Nephron (organoid): ENCODE data around the gene ARHGEF4.

Source experiments
- H3K27ac Mint-ChIP-seq, 3 experiments: 2 replicates each; pipeline ENCODE4 v1.8.0; 2020; ENCODE audit warnings: mixed read lengths in 3 of 3, mild to moderate bottlenecking in 2 of 3, moderate library complexity in 1 of 3
- H3K27me3 Mint-ChIP-seq: 2 replicates; pipeline ENCODE4 v1.8.0; 2021; ENCODE audit warnings: low read depth, mild to moderate bottlenecking, moderate library complexity, mixed read lengths
- H3K36me3 Mint-ChIP-seq: 2 replicates; pipeline ENCODE4 v1.8.0; 2020; ENCODE audit warnings: low read depth, mixed read lengths
- H3K4me1 Mint-ChIP-seq: 2 replicates; pipeline ENCODE4 v1.8.0; 2020; ENCODE audit warnings: mixed read lengths
- H3K4me3 Mint-ChIP-seq, 3 experiments: 2 replicates each; pipeline ENCODE4 v1.8.0; 2020; ENCODE audit warnings: mild to moderate bottlenecking in 3 of 3, mixed read lengths in 3 of 3, moderate library complexity in 2 of 3
- H3K9me3 Mint-ChIP-seq: 2 replicates; pipeline ENCODE4 v1.8.0; 2020; ENCODE audit warnings: mixed read lengths
- TF ChIP-seq, protein P1 (sequence below), 3 experiments: fragments of 200-600 bp; sonication (generic); IDR thresholded peaks; one replicate each; pipeline ENCODE4 v1.5.0; 2021; ENCODE audit warnings: antibody characterized with exemption in 3 of 3; ENCODE audit not compliant: unreplicated experiment in 3 of 3

ARHGEF4 gene

DNA sequence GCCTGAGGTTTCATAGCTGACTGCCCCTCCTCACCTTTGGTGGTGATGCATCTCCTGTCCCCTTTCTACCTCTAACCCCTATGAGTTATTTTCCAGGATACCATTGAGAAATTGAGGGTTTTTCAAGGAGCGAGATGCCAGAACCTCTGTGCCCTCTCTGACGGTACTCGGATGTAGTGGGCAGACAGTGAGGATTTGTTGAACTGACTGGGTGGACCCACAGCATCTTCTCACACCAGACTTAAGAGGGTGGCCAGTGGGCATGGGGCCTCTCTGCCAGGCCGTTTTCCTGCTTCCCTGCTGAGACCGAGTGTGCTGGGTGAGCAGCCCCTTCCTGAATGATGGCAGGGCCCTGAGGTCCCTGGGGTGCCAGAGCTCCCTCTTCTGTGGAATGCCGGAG lies 46.3 kb downstream of the ARHGEF4 start:
- no peaks in the 10 kb centered on the region for H3K4me1 Mint-ChIP-seq
- TF ChIP-seq, protein P1, sequence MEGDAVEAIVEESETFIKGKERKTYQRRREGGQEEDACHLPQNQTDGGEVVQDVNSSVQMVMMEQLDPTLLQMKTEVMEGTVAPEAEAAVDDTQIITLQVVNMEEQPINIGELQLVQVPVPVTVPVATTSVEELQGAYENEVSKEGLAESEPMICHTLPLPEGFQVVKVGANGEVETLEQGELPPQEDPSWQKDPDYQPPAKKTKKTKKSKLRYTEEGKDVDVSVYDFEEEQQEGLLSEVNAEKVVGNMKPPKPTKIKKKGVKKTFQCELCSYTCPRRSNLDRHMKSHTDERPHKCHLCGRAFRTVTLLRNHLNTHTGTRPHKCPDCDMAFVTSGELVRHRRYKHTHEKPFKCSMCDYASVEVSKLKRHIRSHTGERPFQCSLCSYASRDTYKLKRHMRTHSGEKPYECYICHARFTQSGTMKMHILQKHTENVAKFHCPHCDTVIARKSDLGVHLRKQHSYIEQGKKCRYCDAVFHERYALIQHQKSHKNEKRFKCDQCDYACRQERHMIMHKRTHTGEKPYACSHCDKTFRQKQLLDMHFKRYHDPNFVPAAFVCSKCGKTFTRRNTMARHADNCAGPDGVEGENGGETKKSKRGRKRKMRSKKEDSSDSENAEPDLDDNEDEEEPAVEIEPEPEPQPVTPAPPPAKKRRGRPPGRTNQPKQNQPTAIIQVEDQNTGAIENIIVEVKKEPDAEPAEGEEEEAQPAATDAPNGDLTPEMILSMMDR (IDR thresholded peaks at IDR 0.05; ENCODE audit: unreplicated experiment in 3 of 3), result no peak
- H3K36me3 Mint-ChIP-seq, result no peaks in the 10 kb centered on the region
- no peak overlapping the region for H3K27ac Mint-ChIP-seq
- peaks cover 6% of the 10 kb centered on the region for H3K27me3 Mint-ChIP-seq
- no peak overlapping the region for H3K4me3 Mint-ChIP-seq
- H3K9me3 Mint-ChIP-seq, result peaks cover 4% of the 10 kb centered on the region

DNA sequence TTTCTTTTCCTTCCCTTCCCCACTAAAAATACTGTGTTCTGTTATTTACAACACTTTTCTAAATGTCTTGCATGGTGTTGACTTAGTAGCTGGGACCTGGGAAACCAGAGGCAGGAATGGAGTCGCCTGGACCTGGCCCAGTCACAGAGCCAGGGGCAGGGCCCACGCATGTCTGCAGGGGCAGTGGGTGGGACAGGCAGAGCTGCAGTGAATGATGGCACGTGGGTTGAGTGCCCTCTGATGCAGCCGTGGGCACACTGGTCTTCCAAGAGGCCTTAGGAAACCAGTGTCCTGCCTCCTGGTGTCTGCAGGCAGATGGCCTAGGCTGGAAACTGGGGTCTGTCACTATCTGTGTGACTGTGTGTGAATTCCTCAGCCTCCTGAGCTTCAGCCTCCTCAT lies 46.8 kb downstream of the ARHGEF4 start:
- H3K4me1 Mint-ChIP-seq, result no peaks in the 10 kb centered on the region
- no peak overlapping the region for H3K27ac Mint-ChIP-seq
- H3K36me3 Mint-ChIP-seq, result no peaks in the 10 kb centered on the region
- TF ChIP-seq, protein P1 (IDR thresholded peaks at IDR 0.05; ENCODE audit: unreplicated experiment in 3 of 3), result no peak
- H3K27me3 Mint-ChIP-seq, result peaks cover 8% of the 10 kb centered on the region
- peaks cover 4% of the 10 kb centered on the region for H3K9me3 Mint-ChIP-seq
- no peak overlapping the region for H3K4me3 Mint-ChIP-seq

DNA sequence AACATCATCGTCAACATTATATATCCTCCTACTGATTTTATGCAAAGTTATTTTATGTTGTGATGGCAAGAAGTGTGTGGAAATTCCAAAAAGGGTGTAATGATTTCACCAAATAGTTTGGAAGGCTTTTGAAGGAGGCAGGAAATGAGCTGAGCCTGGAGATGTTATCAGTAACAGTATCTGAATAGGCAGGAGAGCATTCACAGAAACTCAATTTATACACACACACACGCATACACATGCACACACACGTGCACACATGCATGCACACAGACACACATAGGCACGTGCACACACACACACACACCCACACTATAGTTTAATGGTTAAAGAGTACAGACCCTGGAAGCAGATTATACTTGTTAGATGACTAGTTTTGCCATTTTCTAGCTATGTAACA lies 47.3 kb downstream of the ARHGEF4 start:
- Mint-ChIP-seq H3K27ac (no peak overlapping the region), H3K4me1 (no peaks in the 10 kb centered on the region), H3K36me3 (no peaks in the 10 kb centered on the region), H3K4me3 (no peak overlapping the region), H3K27me3 (peaks cover 8% of the 10 kb centered on the region), H3K9me3 (no peaks in the 10 kb centered on the region)
- TF ChIP-seq, protein P1 (IDR thresholded peaks at IDR 0.05; ENCODE audit: unreplicated experiment in 3 of 3), result no peak

DNA sequence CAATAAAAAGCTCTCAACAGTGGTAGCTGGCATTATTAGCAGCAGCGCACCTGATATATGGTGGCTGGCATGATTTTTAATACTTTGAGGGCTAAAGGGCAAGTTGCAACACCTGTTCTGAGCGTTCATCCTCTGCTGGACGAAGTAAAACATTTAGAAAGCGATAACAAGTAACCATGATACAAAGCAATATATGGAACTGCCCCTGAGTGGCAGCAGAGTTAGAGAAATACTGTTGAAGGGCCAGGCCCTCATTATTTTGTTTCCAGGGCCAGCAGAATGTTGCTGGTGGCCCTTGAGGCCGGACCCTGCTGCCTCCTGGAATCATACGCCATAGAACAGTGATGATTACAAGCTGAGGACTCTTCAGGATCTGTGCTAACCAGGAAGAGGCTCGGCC lies 47.8 kb downstream of the ARHGEF4 start:
- Mint-ChIP-seq H3K4me1 (no peaks in the 10 kb centered on the region), H3K36me3 (no peaks in the 10 kb centered on the region), H3K27me3 (peaks cover 8% of the 10 kb centered on the region), H3K27ac (no peak overlapping the region), H3K9me3 (no peaks in the 10 kb centered on the region), H3K4me3 (no peak overlapping the region)
- TF ChIP-seq, protein P1 (IDR thresholded peaks at IDR 0.05; ENCODE audit: unreplicated experiment in 3 of 3), result no peak

DNA sequence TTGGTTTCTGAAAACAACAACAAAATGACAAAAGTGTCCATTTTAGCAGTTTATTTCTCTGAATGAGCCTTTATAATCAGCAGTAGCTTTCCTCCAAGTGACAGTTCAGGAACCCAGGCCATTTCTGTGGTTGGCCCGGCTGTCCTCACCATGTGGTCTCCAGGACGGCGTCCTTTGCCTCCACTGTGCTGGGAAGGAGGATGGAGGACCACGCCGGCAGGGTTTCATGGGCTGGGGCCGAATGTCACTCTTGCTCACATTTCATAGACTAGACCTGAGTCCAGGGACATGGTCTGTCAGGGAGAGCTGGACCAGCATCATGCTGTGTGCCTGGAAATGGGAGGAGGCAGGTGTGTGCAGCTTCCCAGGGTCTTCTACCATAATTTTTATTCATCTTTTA lies 50.9 kb downstream of the ARHGEF4 start:
- H3K9me3 Mint-ChIP-seq, result no peaks in the 10 kb centered on the region
- no peak overlapping the region for H3K27ac Mint-ChIP-seq
- H3K27me3 Mint-ChIP-seq, result peaks cover 15% of the 10 kb centered on the region
- no peak overlapping the region for H3K4me3 Mint-ChIP-seq
- H3K36me3 Mint-ChIP-seq, result no peaks in the 10 kb centered on the region
- TF ChIP-seq, protein P1 (IDR thresholded peaks at IDR 0.05; ENCODE audit: unreplicated experiment in 3 of 3), result no peak
- H3K4me1 Mint-ChIP-seq, result no peaks in the 10 kb centered on the region

DNA sequence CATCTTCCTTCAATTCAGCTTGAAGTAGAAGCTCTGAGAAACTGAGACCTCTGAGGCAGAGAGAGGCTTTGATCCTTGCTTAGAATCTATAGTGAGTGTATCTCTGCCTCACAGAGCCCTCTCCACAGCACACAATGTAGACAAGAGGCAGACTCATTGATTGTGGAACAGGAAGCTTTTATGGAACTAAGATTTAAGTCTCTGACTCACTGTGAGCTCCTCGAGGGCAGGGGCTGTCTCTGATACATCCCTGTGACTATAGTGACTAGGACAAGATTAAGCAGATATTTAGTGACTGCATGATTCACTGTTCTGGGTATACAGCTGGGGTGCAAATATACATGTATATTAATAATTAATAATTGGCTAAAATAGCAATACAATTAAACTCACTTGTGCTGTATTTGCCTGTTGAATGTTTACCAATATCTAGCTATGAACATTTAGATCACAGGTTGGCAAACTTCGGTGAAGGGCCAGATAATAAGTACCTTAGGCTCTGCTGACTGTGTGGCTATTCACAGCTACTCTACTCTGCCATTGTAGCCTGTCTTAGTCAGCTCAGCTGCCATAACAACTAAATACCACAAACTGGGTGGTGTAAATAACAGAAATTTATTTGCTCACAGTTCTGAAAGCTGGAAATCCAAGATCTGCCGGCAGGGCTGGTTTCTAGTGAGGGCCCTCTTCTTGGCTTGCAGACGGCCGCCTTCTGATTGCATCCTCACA lies 54.4 kb downstream of the ARHGEF4 start:
- Mint-ChIP-seq H3K27ac (no peak overlapping the region), H3K4me3 (no peak overlapping the region), H3K9me3 (peaks cover 4% of the 10 kb centered on the region), H3K27me3 (peaks cover 25% of the 10 kb centered on the region), H3K4me1 (no peaks in the 10 kb centered on the region), H3K36me3 (no peaks in the 10 kb centered on the region)
- TF ChIP-seq, protein P1 (IDR thresholded peaks at IDR 0.05; ENCODE audit: unreplicated experiment in 3 of 3), result no peak
